ENCODE measurements around the gene SPECC1L.
A peak's percentile ranks its signal among the peaks of the same experiment; 100 is the strongest.

Gene SPECC1L

DNA sequence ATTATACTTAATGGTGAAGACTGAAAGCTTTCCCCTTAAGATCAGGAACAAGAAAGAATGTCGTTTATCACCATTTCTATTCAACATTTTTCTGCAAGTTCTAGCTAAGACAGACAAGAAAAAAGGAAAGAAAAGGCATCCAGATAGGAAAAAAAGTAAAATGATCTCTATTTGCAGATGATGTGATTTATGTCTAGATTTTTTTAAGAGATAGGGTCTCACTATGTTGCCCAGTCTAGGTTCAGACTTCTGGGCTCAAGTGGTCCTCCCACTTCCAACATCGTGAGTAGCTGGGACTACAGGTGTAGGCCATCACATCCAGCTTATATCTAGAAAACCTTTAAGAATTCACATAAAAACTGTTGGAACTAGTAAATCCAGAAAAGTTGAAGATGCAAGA is 105.4 kb downstream of the SPECC1L start:
- DNase-seq: no peak

DNA sequence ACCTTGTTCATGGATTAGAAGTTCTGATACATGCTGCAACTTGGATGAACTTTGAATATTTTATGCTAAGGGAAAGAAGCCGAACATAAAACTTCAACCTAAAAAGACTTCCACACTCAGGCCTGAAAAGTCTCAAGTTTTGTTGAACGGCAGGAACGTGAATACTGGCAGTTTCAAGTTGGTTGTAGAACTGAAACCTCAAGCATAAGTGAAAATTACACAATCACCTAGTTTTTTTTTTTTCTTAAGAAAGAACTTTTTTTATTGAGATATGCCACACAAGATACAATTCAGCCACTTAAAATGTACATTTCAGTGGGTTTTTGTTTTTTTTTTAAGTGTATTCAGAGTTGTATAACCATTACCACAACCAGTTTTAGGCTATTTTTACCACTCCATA is 106.0 kb downstream of the SPECC1L start:
- DNase-seq: no peak

DNA sequence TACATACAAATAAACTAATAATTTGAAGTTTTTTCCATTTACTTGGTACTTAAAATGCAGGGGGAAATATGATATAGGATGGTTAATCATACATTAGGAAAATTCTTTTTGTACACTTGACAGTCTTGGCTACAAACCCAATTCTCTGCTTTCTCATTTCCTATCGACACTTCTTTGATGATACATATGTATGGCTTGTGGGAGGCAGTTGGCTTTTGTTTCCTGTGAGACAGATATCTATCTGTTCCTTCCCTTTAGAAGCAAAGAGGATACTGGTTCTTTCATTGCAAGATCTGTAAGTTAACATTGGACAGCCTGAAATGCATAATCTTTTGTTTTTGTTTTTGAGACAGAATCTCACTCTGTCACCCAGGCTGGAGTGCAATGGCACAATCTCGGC is 108.9 kb downstream of the SPECC1L start:
- DNase-seq: peak; percentile 49

DNA sequence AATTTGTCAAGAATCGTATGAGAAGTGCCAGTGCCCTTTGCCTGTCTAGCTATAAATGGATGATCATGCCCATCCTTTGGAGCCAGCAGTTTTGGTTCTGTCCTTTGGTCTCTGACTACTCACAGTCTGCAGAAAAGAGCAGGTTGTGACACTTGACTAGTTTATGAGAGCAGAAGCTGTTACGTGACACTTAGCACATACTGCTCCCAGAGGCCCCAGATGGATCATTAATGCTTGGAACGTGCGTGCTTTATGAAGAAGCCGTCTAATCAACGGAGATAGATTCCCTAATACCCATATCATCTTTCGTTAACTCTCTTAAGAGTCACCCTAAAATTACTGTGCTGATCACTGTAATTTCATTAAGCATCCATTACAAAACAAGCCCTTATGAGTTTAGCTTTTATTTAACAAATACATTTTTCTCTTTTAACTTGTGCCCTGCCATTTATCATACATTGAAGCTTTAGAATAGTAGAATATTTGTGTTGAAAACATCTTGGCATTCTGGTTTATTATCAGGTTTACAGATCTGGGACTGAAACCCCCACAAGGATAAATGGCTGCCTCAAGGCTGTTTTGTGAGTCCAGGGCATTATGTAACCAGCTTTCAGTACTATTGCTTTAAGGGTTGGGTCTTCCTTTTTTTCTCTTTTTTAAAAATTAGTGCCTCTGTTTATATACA is 109.7 kb downstream of the SPECC1L start:
- no peak for DNase-seq

- DNase-seq: no peak
These were observed 110.2 kb downstream of the SPECC1L start for GRCh38 chr22:24380905-24381230.

GRCh38 chr22:24383061-24383460 is 112.4 kb downstream of the SPECC1L start:
- DNase-seq: no peak

GRCh38 chr22:24384131-24384530 is 113.5 kb downstream of the SPECC1L start:
- DNase-seq: no peak

DNA sequence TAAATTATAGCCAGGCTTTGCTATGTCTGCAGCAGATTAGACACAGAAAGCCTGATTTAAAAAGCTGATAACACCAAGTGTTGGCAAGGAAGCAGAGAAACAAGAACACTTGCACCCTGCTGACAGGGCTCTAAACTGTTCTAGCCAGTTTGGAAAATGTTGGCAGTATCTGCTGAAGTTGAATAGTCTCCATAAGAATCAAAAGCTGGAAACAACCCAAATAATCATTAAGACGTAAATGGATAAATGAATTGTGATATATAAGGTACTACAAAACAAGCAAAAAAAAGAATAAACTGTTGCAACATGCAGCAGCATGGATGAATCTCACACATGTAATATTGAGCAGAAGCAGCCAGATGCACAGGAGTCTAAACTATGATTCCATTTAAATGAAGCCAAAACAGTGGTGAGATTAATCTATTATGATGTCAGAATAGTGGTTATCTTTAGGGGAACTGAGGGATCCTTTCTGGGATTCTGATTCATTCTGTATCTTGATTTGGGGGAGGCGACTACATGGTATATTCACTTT is 116.4 kb downstream of the SPECC1L start:
- DNase-seq: peak; percentile 36

DNA sequence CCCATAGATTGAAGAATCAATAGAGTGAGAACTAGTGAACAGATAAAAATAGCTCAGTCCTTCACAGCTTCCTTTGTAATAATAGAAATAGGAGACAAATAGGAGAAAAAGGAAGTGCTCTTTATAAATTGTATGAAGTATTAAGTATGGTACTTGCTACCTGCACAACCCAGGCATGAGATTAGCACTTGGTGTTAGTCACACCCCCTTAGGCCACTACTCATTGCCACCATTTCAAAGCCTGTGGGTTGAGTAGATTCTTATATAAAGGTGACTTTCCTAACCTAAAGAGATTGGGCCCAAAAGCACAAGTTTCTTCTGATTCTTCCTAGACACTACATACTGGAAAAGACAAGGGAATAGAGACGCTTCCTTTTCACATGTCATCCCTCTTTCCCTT is 119.0 kb downstream of the SPECC1L start:
- DNase-seq: no peak

DNA sequence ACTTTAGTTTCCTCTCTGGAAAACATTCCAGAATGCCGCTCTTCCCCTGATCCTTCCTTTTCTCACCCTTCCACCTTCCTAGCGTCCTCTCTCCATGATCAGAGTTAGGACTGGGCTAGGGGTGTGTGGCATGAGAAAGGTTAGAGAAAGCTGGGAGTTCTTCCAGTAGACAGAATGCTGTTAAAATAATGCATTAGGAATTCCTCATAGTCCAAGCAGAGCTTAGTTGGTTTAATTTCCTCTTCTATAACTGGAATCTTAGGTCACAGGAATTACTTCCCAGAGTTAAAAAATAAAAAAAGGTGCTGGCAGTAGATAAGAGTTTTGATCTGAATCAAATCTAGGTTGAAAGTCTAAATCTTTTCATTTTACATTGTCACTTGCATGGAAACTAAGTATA is 119.5 kb downstream of the SPECC1L start:
- no peak for DNase-seq

DNA sequence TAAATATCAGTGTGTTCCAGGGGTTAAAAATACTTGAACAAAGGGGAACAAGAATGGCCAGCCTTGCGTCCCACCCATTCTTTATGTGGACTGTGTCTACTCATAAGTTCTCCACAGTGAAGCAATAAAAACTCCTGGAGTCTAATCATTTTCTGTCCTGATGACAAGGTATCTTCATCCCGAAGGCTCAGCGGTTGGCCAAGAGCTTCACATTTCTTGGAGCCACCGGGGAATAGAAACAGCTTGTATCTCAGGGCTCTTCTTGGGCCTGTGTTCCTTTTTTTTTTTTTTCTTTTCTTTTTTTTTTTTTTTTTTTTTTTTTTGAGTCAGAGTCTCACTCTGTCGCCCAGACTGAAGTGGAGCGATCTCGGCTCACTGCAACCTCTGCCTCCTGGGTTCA is 119.9 kb downstream of the SPECC1L start:
- peak; percentile 81 for DNase-seq

DNA sequence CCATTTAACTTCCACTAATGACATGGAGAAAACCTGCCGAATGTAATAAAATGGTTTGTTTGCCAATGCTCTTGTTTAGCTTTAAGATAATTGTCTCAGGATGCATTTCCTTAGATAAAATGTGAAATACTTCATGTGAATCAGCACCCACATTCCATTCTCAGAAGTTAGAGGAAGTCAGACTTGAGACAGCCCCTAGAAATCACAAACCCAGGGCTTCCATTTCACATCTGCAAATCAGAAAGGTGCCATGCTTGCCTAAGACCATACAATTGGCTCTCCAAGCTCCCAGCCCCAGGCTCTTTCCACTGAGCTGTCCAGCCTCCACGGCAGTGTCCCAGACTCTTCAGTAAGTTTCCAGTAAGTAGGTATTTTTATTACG is 121.2 kb downstream of the SPECC1L start:
- DNase-seq: peak; percentile 65

GRCh38 chr22:24392218-24392931 is 121.7 kb downstream of the SPECC1L start:
- DNase-seq: no peak

DNA sequence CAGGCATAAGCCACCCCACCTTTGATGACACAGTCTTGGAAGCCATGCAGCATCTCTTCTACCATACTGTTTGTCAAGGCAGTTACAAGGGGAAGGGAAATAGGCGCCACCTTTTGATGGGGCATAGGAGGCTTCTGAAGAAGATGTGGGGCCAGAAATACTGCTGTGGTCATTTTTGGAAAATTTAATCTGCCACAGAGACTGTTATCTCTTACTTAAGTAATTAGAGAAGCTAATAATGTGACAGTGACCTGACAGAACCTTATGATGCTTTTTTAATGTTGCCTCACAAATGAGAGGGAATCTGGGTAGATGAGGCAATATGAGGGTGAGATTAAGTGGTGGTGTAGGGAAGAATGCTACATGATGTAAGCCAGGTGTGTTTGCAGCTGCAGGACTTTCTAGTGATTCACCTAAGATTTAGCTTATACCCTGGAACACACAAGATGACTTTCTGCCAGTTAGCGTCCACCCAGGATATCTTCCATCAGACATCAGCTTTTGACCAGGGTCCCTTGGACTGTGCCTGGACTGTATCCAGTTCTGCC is 122.5 kb downstream of the SPECC1L start:
- no peak for DNase-seq

DNA sequence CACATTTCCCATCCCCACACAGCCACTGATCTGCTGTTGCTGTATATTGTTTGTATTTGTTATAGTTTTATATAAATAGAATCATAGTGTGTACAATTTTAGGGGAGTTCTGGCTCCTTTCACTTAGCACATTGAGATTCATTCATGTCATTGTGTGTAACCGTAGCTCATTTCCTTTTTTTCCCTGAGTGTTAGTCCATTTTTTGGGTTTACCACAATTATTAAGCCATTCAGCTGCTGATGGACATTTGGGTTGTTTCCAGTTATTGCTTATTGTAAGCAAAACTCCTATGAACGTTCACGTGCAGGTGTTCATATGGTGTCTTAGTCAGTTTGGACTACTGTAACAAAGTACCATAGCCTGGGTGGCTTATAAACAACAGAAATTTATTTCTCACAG is 123.2 kb downstream of the SPECC1L start:
- DNase-seq: no peak

DNA sequence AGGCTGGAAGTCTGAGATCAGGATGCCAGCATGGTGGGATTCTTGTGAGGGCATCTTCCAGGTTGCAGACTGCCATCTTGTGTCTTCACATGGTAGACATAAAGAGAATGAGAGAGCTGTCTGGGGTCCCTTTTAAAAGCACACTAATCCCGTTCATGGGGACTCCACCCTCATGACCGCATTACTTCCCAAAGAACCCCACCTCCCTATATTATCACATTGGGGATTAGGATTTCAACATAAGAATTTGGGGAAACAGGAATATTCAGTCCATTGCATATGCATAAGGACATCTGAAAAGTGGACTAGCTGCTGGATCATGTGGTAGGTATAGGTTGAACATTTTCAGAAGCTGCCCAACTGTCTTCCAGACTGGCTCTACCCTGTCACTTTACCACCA is 123.6 kb downstream of the SPECC1L start:
- DNase-seq: no peak

DNA sequence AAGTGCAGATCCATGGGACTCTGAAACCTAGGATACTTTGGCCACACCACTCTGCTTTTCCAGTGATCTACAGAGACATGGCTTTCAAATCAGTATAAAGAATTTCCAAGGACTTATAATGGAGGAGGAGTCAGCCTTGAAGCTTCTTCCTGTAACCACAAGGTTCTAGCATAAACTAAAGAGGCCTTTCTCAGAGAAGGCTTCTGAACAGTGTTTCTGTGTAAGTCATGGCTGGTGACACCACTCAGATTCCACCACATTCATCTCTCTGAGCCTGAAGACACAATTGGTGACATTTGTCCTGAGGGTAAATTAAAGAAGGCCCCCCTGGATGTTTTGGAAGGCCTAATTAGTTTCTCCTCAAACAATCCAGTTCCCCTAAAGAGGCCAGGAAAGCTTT is 127.8 kb downstream of the SPECC1L start:
- DNase-seq: no peak

DNA sequence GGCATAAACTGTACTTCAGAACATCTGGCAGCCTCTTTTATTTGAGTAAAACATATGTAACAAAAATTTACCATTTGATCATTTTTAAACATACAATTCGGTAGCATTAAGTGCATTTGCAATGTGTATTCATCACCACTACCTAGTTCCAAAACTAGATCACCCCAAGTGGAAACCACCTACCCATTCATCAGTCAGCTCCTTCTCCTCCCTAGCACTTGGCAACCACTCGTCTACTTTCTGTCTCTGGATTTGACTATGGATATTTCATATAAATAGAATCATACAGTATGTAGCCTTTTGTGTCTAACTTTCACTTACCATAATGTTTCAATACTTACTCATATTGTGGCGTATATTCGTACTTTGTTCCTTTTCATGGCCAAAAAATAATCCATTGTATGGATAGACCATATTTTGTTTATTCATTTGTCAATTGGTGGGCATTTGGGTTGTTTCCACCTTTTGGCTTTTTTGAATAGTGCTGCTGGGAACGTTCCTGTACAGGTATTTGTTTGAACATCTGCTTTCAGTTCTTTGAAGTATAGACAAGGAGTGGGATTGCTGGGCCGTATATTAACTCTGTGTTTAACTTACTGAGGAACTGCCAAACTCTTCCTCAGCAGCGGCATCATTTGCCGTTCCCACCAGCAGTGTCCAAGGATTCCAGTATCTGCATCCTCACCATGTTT is 129.5 kb downstream of the SPECC1L start:
- no peak for DNase-seq

- DNase-seq: no peak
These were observed 130.3 kb downstream of the SPECC1L start for GRCh38 chr22:24400726-24401596.

DNA sequence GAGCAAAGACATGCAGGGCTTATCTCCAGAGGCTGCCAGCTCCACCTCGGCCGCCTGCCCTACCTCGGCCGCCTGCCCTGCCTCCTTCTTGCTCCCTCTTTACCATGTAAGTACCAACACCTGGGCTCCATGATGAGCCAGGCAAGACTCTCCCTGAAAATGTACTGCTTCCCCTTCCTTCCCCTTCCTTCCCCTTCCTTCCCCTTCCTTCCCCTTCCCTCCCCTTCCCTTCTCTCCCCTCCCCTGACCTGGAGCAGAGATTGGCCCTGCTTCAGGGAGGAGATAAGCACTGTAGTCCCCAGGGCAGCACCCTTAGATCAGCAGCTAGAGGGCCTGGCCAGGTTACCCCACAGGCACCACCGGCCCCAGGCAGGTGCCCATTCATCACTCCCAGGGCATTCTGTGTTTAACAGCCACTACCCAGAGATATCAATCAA is 131.3 kb downstream of the SPECC1L start:
- no peak for DNase-seq

GRCh38 chr22:24402460-24403192 is 132.0 kb downstream of the SPECC1L start:
- DNase-seq: peak; percentile 94

DNA sequence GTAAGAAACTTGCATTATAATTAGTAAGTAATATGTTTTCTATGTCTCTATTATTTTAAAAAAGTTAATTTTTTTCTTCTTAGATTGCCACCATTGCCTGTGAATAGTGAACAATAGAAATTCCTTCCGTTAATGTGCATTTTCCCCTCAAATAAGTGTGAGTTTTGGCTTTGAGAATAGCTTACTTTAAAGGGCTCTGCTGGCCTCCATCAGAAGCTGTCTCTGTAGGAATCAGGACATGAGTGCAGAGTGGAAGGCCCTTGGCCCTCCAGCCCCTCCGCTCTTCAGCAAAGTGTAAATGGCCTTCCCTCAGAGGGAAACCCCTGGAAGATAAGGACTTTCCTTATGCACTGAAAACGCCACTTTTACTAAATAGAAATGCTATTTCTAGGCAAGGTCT is 132.7 kb downstream of the SPECC1L start:
- DNase-seq: no peak
